Right atrium auricular region (tissue), 2 donors: ENCODE results near the gene PIGM. TPM values are rescaled to one million over a fixed set of nuclear protein-coding genes. Genes with fewer than 3 reads are reported as not detected.

Experiments
- DNase-seq: peaks from one replicate; pipeline ENCODE4 v3.0.0-alpha.2; 2019; ENCODE audit warnings: low spot score
- H3K27ac ChIP-seq, 2 donors: fragments of 200-600 bp; sonication (generic); 1 replicate in 1 of 2; 2 replicates in 1 of 2; pipeline ENCODE4 v1.5.1; 2016 to 2019
- H3K27me3 ChIP-seq, 2 donors: fragments of 200-600 bp; sonication (generic); one replicate each; pipeline versions ENCODE4 v1.5.1 to v1.6.0; 2017 to 2019
- H3K36me3 ChIP-seq: fragments of 200-600 bp; sonication (generic); one replicate; pipeline ENCODE4 v1.5.1; 2016
- H3K4me1 ChIP-seq, 2 donors: fragments of 200-600 bp; sonication (generic); one replicate each; pipeline versions ENCODE4 v1.5.1 to v1.6.0; 2017 to 2019
- H3K4me3 ChIP-seq, 2 donors: fragments of 200-600 bp; sonication (generic); 1 replicate in 1 of 2; 2 replicates in 1 of 2; pipeline ENCODE4 v1.5.1; 2017 to 2019; ENCODE audit warnings: mild to moderate bottlenecking in 1 of 2, moderate library complexity in 1 of 2
- H3K9me3 ChIP-seq, 2 donors: fragments of 200-600 bp; sonication (generic); one replicate each; pipeline ENCODE4 v1.5.1; 2019
- total RNA-seq, 2 donors: library from RNA; depleted of rRNA; stranded (reverse); fragments of >200 nt; gene quantifications; one replicate each; pipeline ENCODE4 v1.1.0, GENCODE V29; 2016
- TF ChIP-seq, protein P1 (sequence below), 2 donors: fragments of 200-600 bp; sonication (generic); IDR thresholded peaks; one replicate each; pipeline ENCODE4 v1.5.1; 2019; ENCODE audit warnings: antibody characterized with exemption in 2 of 2

The PIGM gene
- total RNA-seq, 2 donors from 2014 or later = 2.4 to 3.2 TPM

DNA sequence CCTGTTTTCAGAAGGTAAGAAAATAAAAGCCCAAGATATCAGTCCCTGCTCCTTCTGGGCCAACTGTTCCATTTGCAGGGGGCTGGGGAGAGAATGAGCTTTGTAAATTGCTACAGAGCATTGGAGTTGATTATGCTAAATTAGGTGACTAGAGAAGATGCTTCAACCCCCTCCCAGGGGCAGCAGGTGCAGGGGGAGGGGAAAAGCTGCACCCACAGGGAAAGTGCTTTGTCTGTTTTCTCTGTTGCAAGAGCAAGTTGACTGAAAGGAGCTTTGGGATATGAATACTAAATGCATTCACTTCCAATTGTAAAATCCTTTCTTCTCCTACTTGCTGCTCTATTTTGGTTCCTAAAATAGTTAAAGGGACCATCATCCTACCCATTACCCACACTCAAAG lies 16.5 kb upstream of the PIGM start:
- Histone ChIP-seq H3K36me3 (no peaks in the 10 kb centered on the region), H3K4me3 (no peak overlapping the region), H3K27me3 (no peaks in the 10 kb centered on the region), H3K27ac (no peak overlapping the region), H3K9me3 (no peaks in the 10 kb centered on the region), H3K4me1 (peaks cover 0 to 13% of the 10 kb centered on the region in 2 donors)
- TF ChIP-seq, protein P1, sequence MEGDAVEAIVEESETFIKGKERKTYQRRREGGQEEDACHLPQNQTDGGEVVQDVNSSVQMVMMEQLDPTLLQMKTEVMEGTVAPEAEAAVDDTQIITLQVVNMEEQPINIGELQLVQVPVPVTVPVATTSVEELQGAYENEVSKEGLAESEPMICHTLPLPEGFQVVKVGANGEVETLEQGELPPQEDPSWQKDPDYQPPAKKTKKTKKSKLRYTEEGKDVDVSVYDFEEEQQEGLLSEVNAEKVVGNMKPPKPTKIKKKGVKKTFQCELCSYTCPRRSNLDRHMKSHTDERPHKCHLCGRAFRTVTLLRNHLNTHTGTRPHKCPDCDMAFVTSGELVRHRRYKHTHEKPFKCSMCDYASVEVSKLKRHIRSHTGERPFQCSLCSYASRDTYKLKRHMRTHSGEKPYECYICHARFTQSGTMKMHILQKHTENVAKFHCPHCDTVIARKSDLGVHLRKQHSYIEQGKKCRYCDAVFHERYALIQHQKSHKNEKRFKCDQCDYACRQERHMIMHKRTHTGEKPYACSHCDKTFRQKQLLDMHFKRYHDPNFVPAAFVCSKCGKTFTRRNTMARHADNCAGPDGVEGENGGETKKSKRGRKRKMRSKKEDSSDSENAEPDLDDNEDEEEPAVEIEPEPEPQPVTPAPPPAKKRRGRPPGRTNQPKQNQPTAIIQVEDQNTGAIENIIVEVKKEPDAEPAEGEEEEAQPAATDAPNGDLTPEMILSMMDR (IDR thresholded peaks at IDR 0.05) = no peak
- DNase-seq = no peak

DNA sequence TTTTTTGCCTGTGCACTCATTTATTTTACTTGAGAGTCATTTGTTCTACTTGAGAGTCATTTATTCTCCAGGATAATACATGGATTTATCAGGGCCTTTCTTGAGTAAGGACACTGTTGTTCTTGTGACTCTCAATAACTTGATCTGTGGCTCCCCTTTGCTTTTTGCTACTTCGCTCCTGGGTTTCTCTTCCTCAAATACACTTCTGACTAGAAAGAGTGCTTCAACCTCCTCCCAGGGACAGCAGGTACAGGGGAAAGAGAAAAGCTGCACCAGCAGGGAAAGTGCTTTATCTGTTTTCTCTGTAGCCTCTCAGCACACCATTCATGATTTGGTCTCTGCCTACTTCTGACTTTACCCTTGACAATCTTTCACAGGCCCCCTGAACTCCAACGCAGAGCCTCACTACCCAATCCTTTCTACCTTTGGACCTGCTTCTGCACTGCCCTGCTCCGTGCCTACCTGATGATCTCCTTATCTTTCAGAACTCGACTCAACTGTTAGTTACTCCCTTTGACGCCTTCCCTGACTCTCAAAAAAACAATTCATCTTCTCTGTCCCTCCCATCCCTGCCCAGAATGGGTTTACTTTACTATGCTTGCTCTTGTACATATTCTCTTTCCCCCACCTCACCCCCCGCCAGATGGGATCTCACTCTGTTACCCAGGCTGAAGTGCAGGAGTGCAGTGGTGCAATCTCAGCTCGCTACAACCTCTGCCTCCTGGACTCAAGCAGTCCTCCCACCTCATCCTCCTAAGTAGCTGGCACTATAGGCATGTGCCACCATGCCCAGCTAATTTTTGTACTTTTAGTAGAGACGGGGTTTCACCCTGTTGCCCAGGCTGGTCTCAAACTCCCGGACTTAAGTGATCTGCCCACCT lies 15.6 kb upstream of the PIGM start:
- H3K27me3 ChIP-seq = no peaks in the 10 kb centered on the region
- no peaks in the 10 kb centered on the region for H3K9me3 ChIP-seq
- peaks cover 0 to 13% of the 10 kb centered on the region in 2 donors for H3K4me1 ChIP-seq
- peak overlapping the region in 1 of 2 donors; percentile 23 for H3K4me3 ChIP-seq
- DNase-seq = no peak
- H3K36me3 ChIP-seq = no peaks in the 10 kb centered on the region
- TF ChIP-seq, protein P1 (IDR thresholded peaks at IDR 0.05) = no peak
- H3K27ac ChIP-seq = no peak overlapping the region

DNA sequence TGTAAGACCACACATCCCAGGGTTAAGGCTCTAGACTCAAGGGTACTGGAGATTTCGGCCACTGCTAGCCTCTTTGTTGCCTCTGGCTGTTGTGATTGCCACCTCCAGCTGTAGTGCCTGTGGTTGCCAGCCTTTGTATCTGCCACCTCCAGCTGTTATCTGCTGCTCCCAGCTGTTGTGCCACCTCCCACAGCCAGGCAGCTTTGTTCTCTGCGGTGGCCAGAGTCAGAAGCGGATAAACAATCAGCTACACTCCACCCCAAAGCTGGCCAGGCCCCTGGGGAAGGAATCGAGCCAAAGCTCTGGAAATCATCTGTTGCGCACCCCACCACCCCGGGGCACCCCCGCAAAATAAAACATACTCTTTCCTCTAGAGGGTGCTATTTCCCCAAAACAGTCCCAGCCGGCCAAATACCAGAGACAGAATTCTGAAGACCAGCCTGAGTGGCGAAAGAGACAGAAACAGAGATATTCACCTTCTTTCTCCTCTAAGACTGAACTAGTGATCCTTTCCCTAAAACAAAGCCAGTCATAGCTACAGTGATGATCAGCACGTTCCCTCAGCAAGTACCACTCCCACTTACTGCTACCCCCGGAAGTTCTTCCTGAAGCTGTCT lies 14.8 kb upstream of the PIGM start:
- Histone ChIP-seq H3K4me1 (peaks cover 0 to 13% of the 10 kb centered on the region in 2 donors), H3K27ac (no peak overlapping the region), H3K36me3 (no peaks in the 10 kb centered on the region), H3K4me3 (peak overlapping the region in 1 of 2 donors; percentile 23), H3K9me3 (no peaks in the 10 kb centered on the region), H3K27me3 (no peaks in the 10 kb centered on the region)
- DNase-seq = no peak
- TF ChIP-seq, protein P1 (IDR thresholded peaks at IDR 0.05) = peak in 1 of 2 donors; percentile 73

DNA sequence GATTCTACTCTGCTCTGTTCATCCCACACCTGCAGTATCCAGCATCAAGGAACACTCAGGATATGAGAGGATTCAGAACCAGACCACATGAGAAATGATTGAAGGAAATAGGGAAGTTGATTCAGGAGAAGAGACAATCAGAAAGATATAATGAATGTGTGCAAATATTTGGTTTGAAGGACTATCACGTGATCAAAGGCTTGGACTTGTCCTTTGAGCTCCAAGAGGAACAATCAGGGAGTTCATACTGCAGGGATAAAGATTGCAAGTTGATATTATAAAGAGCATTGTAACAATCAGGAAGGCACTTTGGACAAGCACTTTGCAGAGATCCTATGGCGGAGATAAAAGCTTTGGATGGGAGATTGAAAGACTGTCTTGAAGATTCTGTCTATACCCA lies 13.9 kb upstream of the PIGM start:
- TF ChIP-seq, protein P1 (IDR thresholded peaks at IDR 0.05) = no peak
- H3K27me3 ChIP-seq = no peaks in the 10 kb centered on the region
- peaks cover 0 to 13% of the 10 kb centered on the region in 2 donors for H3K4me1 ChIP-seq
- H3K27ac ChIP-seq = no peak overlapping the region
- DNase-seq = no peak
- no peaks in the 10 kb centered on the region for H3K9me3 ChIP-seq
- H3K36me3 ChIP-seq = no peaks in the 10 kb centered on the region
- no peak overlapping the region for H3K4me3 ChIP-seq

DNA sequence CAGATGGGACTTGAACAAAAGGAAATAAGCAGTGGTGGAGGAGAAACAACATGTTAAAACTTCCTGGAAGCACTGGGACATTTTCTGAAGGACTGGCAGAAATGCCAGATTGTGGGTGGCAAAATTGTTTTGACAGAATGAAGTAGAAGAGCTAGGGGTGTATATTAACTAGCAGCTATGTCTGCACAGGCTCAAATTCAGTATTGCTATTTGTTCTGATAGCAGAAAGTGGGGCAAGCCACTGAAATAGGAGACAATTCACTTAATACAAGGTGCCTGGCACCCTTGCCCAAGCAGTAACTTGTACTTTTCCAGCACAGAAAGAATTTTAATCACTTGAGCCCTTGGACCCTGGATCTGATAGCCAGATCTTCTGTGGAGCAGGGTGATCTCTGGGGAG lies 11.8 kb upstream of the PIGM start:
- no peaks in the 10 kb centered on the region for H3K27me3 ChIP-seq
- DNase-seq = no peak
- TF ChIP-seq, protein P1 (IDR thresholded peaks at IDR 0.05) = no peak
- no peaks in the 10 kb centered on the region for H3K36me3 ChIP-seq
- H3K9me3 ChIP-seq = no peaks in the 10 kb centered on the region
- no peak overlapping the region for H3K4me3 ChIP-seq
- H3K4me1 ChIP-seq = peaks cover 0 to 13% of the 10 kb centered on the region in 2 donors
- no peak overlapping the region for H3K27ac ChIP-seq
